Measurements from ENCODE around the gene CA6.

DNA sequence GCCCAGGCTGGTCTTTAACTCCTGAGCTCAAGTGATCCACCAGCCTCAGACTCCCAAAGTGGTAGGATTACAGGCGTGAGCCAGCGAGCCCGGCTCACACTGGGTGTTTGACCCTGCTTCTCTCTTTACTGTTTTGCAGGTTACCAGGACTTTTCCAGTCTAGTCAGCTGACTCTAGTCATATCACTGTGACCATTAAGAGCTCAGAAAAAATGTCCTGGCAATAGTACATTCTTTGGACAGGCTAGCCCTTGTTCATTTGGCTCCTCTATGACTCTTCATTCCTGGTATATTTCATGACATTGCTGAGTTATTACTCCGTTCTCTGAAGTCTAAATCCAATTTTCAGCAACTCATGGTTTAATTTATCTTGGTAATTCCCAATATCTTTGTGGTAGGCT lies 8.0 kb upstream of the CA6 start:
- no peak for TF ChIP-seq CTCF (IDR thresholded peaks at IDR 0.05)
- no peak for TF ChIP-seq EP300 (IDR thresholded peaks at IDR 0.05)
- TF ChIP-seq POLR2A (IDR thresholded peaks at IDR 0.05; ENCODE audit: low read depth), result no peak
- TF ChIP-seq POLR2AphosphoS5 (IDR thresholded peaks at IDR 0.05), result no peak
